HepG2 (cell line): ENCODE measurements around the gene MINDY1. TPM values are rescaled to one million over a fixed set of nuclear protein-coding genes. Genes with fewer than 3 reads are reported as not detected.
A peak's percentile ranks its signal among the peaks of the same experiment; 100 is the strongest.

Experiments used
- CCAR2 ChIP-seq: fragments of 200-400 bp; formaldehyde crosslinking; optimal IDR thresholded peaks from 2 replicates; pipeline ENCODE3; 2018; ENCODE audit warnings: low read depth, mild to moderate bottlenecking, low read length, moderate library complexity
- DRAP1 ChIP-seq: IDR thresholded peaks from 2 replicates; pipeline ENCODE4 v1.6.1; 2016; ENCODE audit warnings: missing genetic modification reagents, missing compliant biosample characterization
- FOXP4 ChIP-seq: sonication (generic); formaldehyde crosslinking; IDR thresholded peaks from 2 replicates; pipeline ENCODE4 v1.4.0; 2020; ENCODE audit warnings: missing genetic modification reagents
- HNRNPL ChIP-seq: fragments of 200-400 bp; formaldehyde crosslinking; IDR thresholded peaks from 2 replicates; pipeline ENCODE4 v1.6.1; 2017; ENCODE audit warnings: mild to moderate bottlenecking, low read depth, low read length
- KLF13 ChIP-seq: sonication (generic); formaldehyde crosslinking; IDR thresholded peaks from 2 replicates; pipeline ENCODE4 v1.4.0; 2020; ENCODE audit warnings: mild to moderate bottlenecking, missing genetic modification reagents
- MTA1 ChIP-seq: sonication (generic); formaldehyde crosslinking; IDR thresholded peaks from 2 replicates; pipeline ENCODE4 v1.4.0; 2020; ENCODE audit warnings: missing genetic modification reagents, mild to moderate bottlenecking, borderline replicate concordance
- NR2F2 ChIP-seq: IDR thresholded peaks from 2 replicates; pipeline ENCODE4 v1.6.1; 2012; ENCODE audit warnings: low read depth, inconsistent platforms, borderline replicate concordance
- RAD51 ChIP-seq: fragments of 450-650 bp; IDR thresholded peaks from 2 replicates; pipeline ENCODE4 v1.6.1; 2016; ENCODE audit warnings: borderline replicate concordance
- RFX3 ChIP-seq: IDR thresholded peaks from 2 replicates; pipeline ENCODE4 v1.6.1; 2016; ENCODE audit warnings: missing biosample characterization, missing genetic modification reagents
- RFXANK ChIP-seq: IDR thresholded peaks from 2 replicates; pipeline ENCODE4 v1.6.1; 2016
- SNAI1 ChIP-seq: sonication (generic); formaldehyde crosslinking; IDR thresholded peaks from 2 replicates; pipeline ENCODE4 v1.5.0; 2020; ENCODE audit warnings: mild to moderate bottlenecking, missing genetic modification reagents, borderline replicate concordance
- SP5 ChIP-seq: IDR thresholded peaks from 2 replicates; pipeline ENCODE4 v1.6.1; 2016; ENCODE audit warnings: low read depth, borderline replicate concordance
- SUZ12 ChIP-seq: fragments of 150-350 bp; IDR thresholded peaks from 2 replicates; pipeline ENCODE4 v1.6.1; 2014; ENCODE audit warnings: low read depth, low read length
- TBX3 ChIP-seq: fragments of 450-650 bp; IDR thresholded peaks from 2 replicates; pipeline ENCODE4 v1.6.1; 2017; ENCODE audit warnings: antibody characterized with exemption, mild to moderate bottlenecking, inconsistent platforms, borderline replicate concordance
- THAP11 ChIP-seq: IDR thresholded peaks from 2 replicates; pipeline ENCODE4 v1.6.1; 2016; ENCODE audit warnings: missing biosample characterization, missing genetic modification reagents
- THAP9 ChIP-seq: sonication (generic); formaldehyde crosslinking; IDR thresholded peaks from 2 replicates; pipeline ENCODE4; 2020; ENCODE audit warnings: missing genetic modification reagents, mild to moderate bottlenecking, borderline replicate concordance
- ZBTB8A ChIP-seq: sonication (generic); formaldehyde crosslinking; IDR thresholded peaks from 2 replicates; pipeline ENCODE4 v1.4.0; 2020; ENCODE audit warnings: mild to moderate bottlenecking, low read depth, missing genetic modification reagents, borderline replicate concordance
- ZC3H13 ChIP-seq: sonication (generic); formaldehyde crosslinking; IDR thresholded peaks from 2 replicates; pipeline ENCODE4 v1.8.1; 2023; ENCODE audit warnings: mild to moderate bottlenecking, missing genetic modification reagents, moderate library complexity
- ZC3H4 ChIP-seq: sonication (generic); formaldehyde crosslinking; IDR thresholded peaks from 2 replicates; pipeline ENCODE4 v1.4.0; 2020; ENCODE audit warnings: missing genetic modification reagents, borderline replicate concordance
- ZKSCAN8 ChIP-seq: IDR thresholded peaks from 2 replicates; pipeline ENCODE4 v1.6.1; 2016; ENCODE audit warnings: borderline replicate concordance, missing genetic modification reagents, missing compliant biosample characterization
- ZNF737 ChIP-seq: sonication (generic); formaldehyde crosslinking; IDR thresholded peaks from 2 replicates; pipeline ENCODE4 v1.5.0; 2020; ENCODE audit warnings: missing genetic modification reagents, mild to moderate bottlenecking, borderline replicate concordance
- ZNF781 ChIP-seq: sonication (generic); formaldehyde crosslinking; IDR thresholded peaks from 2 replicates; pipeline ENCODE4 v1.5.1; 2020; ENCODE audit warnings: borderline replicate concordance, mild to moderate bottlenecking, missing genetic modification reagents; ENCODE audit errors: not compliant biosample characterization
- ZNF788 ChIP-seq: sonication (generic); formaldehyde crosslinking; IDR thresholded peaks from 2 replicates; pipeline ENCODE4 v1.5.0; 2020; ENCODE audit warnings: mild to moderate bottlenecking, missing genetic modification reagents, borderline replicate concordance
- ZNF790 ChIP-seq: sonication (generic); formaldehyde crosslinking; IDR thresholded peaks from 2 replicates; pipeline ENCODE4 v1.8.0; 2022; ENCODE audit warnings: missing genetic modification reagents, mild to moderate bottlenecking, borderline replicate concordance
- ZNF816 ChIP-seq: sonication (generic); formaldehyde crosslinking; IDR thresholded peaks from 2 replicates; pipeline ENCODE4 v1.8.0; 2022; ENCODE audit warnings: missing genetic modification reagents, mild to moderate bottlenecking, borderline replicate concordance
- polyA plus RNA-seq, 8 experiments: library from polyadenylated mRNA; depleted of rRNA in 3 of 8; stranded (reverse) in 7 of 8; unstranded in 1 of 8; fragments of >200 nt; fragmentation: Illumina TruSeq in 4 of 8; extraction: Trizol in 4 of 8; gene quantifications; 2 replicates each; pipeline versions ENCODE4 v1.2.1 to v1.2.3, GENCODE V29; 2011 to 2016; ENCODE audit warnings: low read depth in 4 of 8, missing spikeins in 1 of 8, mixed read lengths in 1 of 8; ENCODE audit not compliant: insufficient read depth in 1 of 8
- total RNA-seq, 5 experiments: library from RNA; depleted of rRNA; stranded (reverse); fragments of >200 nt; fragmentation: Illumina TruSeq; extraction: Trizol; gene quantifications; 2 replicates each; pipeline ENCODE4 v1.2.3, GENCODE V29; 2016; ENCODE audit warnings: low read depth in 1 of 5

MINDY1 gene
- total and polyA plus RNA-seq, 2 of the 13 experiments (the other 11 are each of a cell fraction or from before 2014, with no cell fraction given) = 11.1 to 15.0 TPM

- TF ChIP-seq ZBTB8A (CRISPR knock-in tag) (no peak), FOXP4 (no peak; the same call in 1 of the 2 replicates), ZC3H13 (CRISPR knock-in tag) (no peak), TBX3 (no peak), MTA1 (CRISPR knock-in tag) (peak; percentile 75), ZKSCAN8 (CRISPR knock-in tag) (0 out of 2 replicates have a peak, but pooled peaks have one; percentile 23), THAP9 (CRISPR knock-in tag) (no peak; the same call in 1 of the 2 replicates), CCAR2 (peak; percentile 43), HNRNPL (0 out of 2 replicates have a peak, but pooled peaks have one; percentile 44), ZNF790 (CRISPR knock-in tag) (no peak), SNAI1 (CRISPR knock-in tag) (no peak), RAD51 (no peak), KLF13 (CRISPR knock-in tag) (peak; percentile 50; the same call in 1 of the 2 replicates), ZNF816 (no peak), DRAP1 (peak; percentile 77), ZNF788 (CRISPR knock-in tag) (peak; percentile 65; the same call in 1 of the 2 replicates), ZC3H4 (0 out of 2 replicates have a peak, but pooled peaks have one; percentile 59), ZNF781 (CRISPR knock-in tag) (no peak), SP5 (CRISPR knock-in tag) (peak; percentile 65; the same call in 1 of the 2 replicates), THAP11 (CRISPR knock-in tag) (peak; percentile 68), SUZ12 (no peak), NR2F2 (peak; percentile 52; the same call in 1 of the 2 replicates), RFXANK (CRISPR knock-in tag) (no peak), ZNF737 (CRISPR knock-in tag) (0 out of 2 replicates have a peak, but pooled peaks have one; percentile 60), RFX3 (CRISPR knock-in tag) (no peak)
Observed at GRCh38 chr1:150981805-150982712, 24.6 kb downstream of the MINDY1 start, which contains the start of gene ANXA9 (continued).
